Glomerular endothelial cell (primary cell): ENCODE measurements around the gene RER1. TPM values are rescaled to one million over a fixed set of nuclear protein-coding genes. Genes with fewer than 3 reads are reported as not detected.

Source experiments
- DNase-seq: peaks from one replicate; pipeline ENCODE4 v3.0.0-alpha.2; 2011; ENCODE audit warnings: low read depth, low spot score; ENCODE audit errors: extremely low read depth
- total RNA-seq: library from RNA; depleted of rRNA; stranded (reverse); fragments of >200 nt; gene quantifications from 2 replicates; pipeline ENCODE4 v1.2.3, GENCODE V29; 2015

Gene RER1
- total RNA-seq, 1 donor from 2014 or later = 119 TPM

- DNase-seq = no peak
Measured at GRCh38 chr1:2404890-2405511, 13.4 kb downstream of the RER1 start.

DNA sequence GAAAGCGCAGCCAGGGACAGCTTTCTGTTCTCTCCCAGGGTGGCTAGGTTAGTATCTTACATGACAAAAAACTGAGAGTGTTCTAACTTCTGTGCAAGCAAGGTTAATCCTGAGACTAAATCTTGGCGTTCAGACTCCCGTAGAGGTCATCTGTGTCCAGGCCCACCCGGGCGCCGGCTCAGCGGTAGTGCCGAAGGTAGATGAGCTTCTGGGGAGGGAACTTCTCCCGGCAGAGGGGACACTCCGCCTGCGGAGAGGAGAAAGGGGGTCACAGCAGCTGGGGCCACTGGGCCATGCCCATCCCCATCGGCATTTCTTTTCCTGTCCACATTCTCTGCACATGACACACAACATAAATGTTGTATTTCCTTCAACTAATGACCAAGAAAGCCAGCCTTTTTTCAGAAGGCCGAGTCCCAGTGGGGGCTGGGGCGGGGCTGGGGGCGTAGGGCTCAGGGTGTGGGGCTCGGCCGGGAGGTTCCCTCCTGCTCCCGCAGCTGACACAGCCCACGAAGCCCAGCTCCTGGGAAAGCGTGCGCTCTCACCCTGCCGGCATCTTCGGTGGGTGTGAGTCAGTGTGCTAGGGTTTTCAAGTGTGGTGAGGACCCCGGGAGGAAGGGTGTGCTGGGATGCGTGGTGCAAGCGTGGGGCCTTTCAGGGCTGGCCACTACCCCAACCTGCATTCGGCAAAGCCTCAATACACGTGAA, 14.1 kb downstream of the RER1 start:
- DNase-seq = no peak

DNA sequence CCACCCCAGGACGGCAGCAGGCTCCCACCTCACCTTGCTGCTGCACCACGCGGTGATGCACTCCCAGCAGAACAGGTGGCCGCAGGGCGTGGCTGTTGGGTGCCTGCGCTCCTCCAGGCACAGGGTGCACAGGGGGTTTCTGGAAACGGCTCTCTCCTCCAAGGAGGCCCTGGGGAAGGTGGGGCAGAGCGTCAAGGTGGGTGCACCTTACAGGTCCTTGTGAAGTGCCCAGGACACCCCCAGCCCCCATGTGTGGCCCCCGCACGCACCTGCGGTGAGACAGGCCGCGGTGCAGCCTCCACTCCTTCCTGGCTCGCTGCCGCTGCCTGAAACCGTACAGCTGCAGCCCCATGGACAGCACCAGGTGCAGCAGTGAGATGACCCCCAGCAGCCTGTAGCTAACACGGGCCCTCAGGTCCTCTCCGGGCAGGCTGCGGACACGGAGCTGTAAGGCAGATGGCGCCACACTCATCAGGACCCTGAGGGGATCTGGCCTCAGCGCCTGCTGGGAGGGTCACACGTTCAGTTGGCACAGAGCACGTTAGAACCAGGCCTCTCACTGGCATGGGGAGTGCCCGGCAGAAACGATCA, 14.9 kb downstream of the RER1 start:
- DNase-seq = no peak

DNA sequence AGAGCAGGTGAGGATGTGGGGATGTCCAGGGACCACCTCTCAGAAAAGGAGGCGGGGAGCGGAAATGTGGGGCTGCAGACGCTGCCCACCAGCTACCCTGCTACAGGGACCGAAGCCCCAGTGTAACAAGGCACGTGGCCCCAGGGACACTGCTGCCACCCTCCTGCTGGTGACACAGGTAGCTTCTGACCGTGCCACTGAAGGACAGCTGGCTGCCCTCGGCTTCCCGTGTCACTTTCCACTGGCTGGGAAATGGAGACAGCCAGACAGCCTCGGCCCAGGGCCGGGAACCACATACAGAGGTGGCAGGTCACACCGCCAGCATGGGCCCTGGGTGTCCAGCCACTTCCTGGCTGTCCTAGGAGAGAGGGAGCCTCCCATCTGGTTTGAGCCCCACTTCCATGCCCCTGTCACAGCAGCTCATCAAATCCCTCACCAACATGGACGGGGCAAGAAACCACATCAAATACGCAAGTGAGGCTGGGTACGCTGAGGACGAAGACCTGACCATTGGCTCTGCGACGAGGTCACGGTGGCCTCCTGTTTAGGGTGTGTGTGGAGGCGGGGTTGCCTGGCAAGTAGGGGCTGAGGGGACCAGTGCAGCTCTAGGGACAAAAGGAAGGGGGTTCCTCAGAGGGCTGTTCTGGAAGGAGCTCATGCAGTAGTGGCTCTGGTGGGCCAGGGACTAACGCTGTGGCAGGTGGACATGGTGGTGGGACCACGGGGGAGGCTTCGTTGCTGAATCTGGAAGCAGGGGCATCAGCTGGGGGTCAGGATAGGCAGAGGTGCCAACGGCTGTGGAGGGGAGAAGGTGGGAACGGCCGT, 15.7 kb downstream of the RER1 start:
- no peak for DNase-seq

GRCh38 chr1:2407991-2408275, 16.3 kb downstream of the RER1 start:
- no peak for DNase-seq

DNA sequence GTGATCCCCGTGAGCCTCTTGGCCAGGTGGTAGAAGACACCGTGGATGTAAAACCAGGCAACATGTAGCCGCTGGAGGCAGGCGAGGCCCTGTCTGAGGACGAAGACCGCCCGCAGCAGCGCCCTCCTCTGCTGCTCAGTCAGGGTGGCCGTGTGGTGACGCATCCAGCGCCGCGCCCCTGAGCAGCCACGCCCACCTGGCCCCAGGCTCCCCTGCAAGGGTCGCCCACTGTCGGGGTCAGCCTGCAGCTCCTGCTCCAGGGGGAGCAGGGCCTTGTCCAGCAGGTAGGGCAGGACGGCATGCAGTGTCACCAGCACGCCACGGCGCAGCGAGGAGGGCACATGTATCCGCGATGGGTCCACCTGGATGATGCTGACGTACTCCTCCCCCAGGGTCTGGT, 16.8 kb downstream of the RER1 start:
- no peak for DNase-seq

- DNase-seq = no peak
Measured at GRCh38 chr1:2408859-2409276, 17.2 kb downstream of the RER1 start.

DNA sequence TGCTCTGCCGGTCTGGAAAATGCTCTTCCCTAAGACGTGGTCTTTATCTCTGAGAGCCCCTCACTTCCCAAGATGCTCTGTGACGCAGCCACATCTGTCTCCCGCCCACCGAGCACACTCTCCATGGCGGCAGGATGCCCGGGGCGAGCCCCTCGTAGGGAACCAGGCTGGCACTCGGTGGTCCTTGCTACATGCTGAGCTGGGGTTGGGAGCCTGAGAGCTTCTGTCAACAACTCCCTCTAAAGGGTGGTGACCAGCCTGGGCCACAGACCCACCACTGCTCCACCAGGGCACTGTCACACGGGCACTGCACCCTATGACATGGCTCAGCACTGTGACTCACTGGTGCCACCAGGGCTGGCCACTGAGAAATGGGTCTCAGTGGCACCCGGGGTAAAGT, 18.1 kb downstream of the RER1 start:
- DNase-seq = no peak

DNA sequence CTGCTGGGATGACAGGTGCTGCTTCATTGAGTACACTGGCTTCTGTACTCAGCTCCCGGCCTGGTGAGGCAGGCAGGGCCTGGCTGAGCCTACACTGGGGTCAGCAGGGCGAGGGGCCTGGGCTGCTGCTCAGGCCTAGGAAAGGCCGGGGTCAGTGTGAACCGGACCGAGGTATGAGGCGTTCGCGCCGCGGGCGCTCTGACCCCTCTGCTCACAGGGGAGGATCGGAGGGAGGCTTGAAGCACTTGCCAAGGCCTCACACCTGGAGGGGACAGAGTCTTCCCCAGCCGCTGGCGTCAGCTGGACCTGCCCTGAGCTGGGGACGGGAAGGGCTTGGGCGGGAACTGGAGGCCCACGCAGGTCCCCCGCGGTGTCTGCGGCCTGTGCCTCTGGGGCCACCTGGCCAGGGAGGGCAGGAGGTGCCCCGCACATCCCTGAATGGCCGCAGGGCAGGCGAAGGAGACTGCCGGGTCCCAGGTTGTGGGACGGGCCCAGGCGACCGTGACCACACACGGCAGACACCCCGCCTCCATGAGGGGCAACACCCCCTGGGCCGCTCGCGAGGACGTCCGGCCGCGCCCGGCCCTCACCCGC, 20.3 kb downstream of the RER1 start:
- DNase-seq = no peak

- DNase-seq = peak; percentile 20
Measured at GRCh38 chr1:2412395-2412772, 20.7 kb downstream of the RER1 start, which contains the start of gene PEX10. PEX10 (minus strand) TSS chr1:2412564; CDS start chr1:2412502, 62 bp downstream.

DNA sequence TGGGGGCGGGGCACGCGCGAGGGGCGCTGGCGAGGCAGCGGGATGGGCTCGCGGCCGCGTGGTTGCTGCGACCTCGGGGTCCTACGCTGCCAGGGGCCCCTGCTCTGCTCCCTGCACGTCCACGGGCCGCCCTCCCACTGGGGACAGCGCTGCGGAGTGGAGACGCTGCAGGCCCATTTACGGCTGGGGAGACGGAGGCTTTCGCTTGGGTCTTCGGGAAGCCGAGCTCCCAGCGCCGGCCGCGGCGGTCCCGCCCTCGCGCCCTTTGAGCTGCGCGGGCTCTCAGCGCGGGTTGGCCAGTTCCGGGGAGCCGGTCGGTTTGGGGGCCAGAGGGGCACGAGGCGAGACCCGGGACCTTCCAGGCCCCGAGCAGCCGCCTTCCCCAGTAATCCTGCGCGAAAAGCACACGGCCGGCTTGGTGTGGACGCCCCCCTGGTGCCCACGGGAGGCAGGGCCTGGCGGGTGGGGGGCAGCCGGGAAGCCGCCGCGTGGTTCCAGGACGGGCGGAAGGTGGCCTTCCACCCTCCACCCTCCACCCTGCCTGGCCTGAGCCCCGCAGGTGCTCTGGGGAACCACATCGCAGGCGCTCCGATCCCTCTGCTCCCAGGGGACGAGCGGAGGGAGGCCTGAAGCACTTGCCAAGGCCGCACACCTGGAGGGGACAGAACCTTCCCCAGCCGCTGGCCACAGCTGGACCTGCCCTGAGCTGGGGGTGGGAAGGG, 21.3 kb downstream of the RER1 start:
- no peak for DNase-seq

- DNase-seq = no peak
Measured at GRCh38 chr1:2413495-2414296, 22.1 kb downstream of the RER1 start.

DNA sequence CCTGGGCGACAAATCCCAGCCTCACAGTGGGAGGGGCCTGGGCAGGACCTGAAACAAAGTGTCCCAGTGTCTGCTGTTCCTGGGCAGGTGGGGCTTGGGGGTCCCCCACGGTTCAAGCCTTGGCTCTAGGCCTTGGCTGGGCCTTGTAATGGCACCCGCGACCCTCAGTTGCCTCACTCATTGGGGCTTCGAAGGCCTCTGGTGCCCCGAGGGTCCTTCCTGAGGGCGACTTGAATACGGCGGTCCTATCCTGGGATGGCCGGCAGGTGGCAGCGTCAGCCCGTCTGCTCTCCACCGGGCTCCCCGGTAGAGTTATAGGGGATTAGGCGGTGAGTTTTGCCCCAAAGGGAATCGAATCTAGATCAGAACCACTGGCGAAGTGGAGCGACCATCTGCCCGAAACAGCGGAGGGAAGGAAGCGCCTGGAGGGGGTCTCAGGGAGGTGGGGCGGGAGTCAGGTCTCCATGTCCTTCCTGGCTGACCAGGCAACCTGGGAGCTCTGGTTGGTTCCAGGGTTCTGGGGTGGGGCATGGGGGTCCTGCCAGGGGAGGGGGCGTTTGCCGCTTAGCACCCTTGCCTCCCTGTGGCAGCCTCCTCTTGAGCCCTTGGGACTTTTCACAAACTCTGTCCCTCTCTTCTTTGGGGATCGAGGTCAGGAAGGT, 22.8 kb downstream of the RER1 start:
- DNase-seq = no peak

- DNase-seq = no peak
Measured at GRCh38 chr1:2415337-2415736, 23.7 kb downstream of the RER1 start.

DNA sequence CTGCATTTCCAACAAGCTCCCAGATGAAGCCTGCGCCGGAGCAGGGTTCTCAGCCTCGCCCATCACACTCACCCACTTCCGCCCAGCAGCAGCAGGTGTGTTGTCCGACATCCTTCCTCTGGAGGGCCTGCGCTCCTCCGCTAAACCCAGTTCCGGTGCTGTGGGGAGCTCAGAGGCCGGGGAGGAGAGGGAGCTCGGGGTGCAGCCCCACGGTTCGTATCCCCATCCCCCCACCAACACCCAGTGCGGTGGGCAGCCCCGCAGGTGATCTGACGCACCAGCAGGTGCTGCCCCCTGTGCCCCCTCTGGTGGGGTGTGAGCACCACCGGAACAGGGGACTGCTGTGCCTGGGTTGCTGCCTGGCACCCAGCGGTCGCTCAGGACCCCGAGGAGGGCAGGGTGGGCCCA, 24.2 kb downstream of the RER1 start:
- DNase-seq = no peak

DNA sequence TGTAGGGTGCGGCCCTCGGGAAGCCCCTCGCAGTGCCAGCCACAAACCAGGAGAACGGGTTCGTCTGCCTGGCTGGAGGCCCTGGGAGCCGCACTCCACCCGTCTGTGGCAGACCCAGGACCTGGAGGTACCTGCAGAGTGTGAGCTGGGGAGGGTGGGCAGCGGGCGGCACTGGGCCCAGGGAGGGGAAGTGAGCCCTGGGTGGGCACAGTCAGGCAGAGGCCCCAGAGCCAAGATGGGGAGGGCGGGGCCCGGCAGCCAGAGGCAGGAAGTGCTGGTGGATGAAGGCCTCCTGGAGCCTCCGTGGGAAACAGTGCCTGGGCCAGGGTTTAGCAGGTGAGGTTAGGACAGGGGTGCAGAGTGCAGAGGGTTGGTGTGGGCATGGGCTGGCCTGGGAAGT, 24.8 kb downstream of the RER1 start:
- no peak for DNase-seq

GRCh38 chr1:2417083-2417832, 25.6 kb downstream of the RER1 start:
- no peak for DNase-seq

DNA sequence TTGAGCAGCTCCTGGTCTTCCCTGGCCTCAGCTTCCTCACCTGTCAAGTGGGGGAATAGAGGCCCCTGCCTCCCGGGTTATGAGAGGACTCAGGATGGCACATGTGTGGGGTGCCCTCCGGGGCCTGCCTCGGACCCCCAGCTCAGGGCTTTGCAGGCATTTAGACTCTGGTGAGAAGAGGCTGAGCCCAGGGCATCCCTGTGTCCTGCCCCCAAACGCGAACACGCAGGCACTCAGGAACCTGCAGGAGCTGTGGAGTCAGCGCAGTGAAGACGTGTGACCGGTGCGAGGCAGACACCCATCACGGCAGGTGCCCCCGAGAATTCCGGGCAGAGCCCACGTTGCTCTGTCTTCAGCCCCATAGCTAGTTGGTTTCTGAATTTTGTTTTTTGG, 26.2 kb downstream of the RER1 start:
- DNase-seq = no peak
